Prostate gland (tissue), 2 donors: ENCODE data around the gene RBM38. TPM values are rescaled to one million over a fixed set of nuclear protein-coding genes. Genes with fewer than 3 reads are reported as not detected.

ENCODE experiments used
- DNase-seq: peaks from one replicate; pipeline ENCODE4 v3.0.0-alpha.2; 2019; ENCODE audit warnings: low spot score
- H3K27ac ChIP-seq, 2 donors: fragments of 200-600 bp; sonication (generic); 2 replicates each; pipeline ENCODE4 v1.5.1; 2017 to 2019
- H3K27me3 ChIP-seq: fragments of 200-600 bp; sonication (generic); replicated peaks from 2 replicates; pipeline ENCODE4 v1.5.1; 2019; ENCODE audit not compliant: insufficient read depth
- H3K36me3 ChIP-seq, 2 donors: fragments of 200-600 bp; sonication (generic); 1 replicate in 1 of 2; 2 replicates in 1 of 2; pipeline versions ENCODE4 v1.5.1 to v1.8.1; 2017 to 2019
- H3K4me1 ChIP-seq: fragments of 200-600 bp; sonication (generic); replicated peaks from 2 replicates; pipeline ENCODE4 v1.5.1; 2019
- H3K4me3 ChIP-seq, 2 donors: fragments of 200-600 bp; sonication (generic); 2 replicates each; pipeline ENCODE4 v1.5.1; 2017 to 2019
- H3K9me3 ChIP-seq: fragments of 200-600 bp; sonication (generic); 2 replicates; pipeline ENCODE4 v1.5.1; 2017
- CTCF ChIP-seq, 4 experiments: fragments of 200-600 bp in 2 of 4; fragments of 450-650 bp in 2 of 4; sonication (generic) in 2 of 4; IDR thresholded peaks; 1 replicate in 3 of 4; 2 replicates in 1 of 4; pipeline ENCODE4 v1.5.1; 2016 to 2019; ENCODE audit warnings: antibody characterized with exemption in 4 of 4, mild to moderate bottlenecking in 2 of 4, moderate library complexity in 2 of 4
- POLR2A ChIP-seq: fragments of 450-650 bp; IDR thresholded peaks from one replicate; pipeline ENCODE4 v1.6.1; 2016; ENCODE audit warnings: antibody characterized with exemption, mild to moderate bottlenecking
- POLR2AphosphoS5 ChIP-seq: sonication (generic); formaldehyde crosslinking; IDR thresholded peaks from one replicate; pipeline ENCODE4 v1.6.1; 2017; ENCODE audit warnings: antibody characterized with exemption
- WGBS: methylation state at CpG from one replicate; pipeline ENCODE4 v1.1.5; 2018; 5-methylcytosine and 5-hydroxymethylcytosine counted together
- intact Hi-C: fragments of 100-400 bp; cut with DNase I; formaldehyde crosslinking; loops from one replicate; pipeline ENCODE4 v1.14.2; 2022
- total RNA-seq, 2 donors: library from RNA; depleted of rRNA; stranded (reverse); fragments of >200 nt; gene quantifications; one replicate each; pipeline ENCODE4 v1.1.0, GENCODE V29; 2016

The RBM38 gene
- total RNA-seq, 2 donors from 2014 or later = 29.9 to 104 TPM

- no peak overlapping the region for H3K4me3 ChIP-seq
- TF ChIP-seq POLR2AphosphoS5 (no peak), POLR2A (no peak), CTCF (IDR thresholded peaks at IDR 0.05) (no peak)
- H3K27ac ChIP-seq = no peak overlapping the region
- DNase-seq = no peak
- 66% methylated on average over 13 of the region's 13 CpGs for WGBS
- no peaks in the 10 kb centered on the region for H3K4me1 ChIP-seq
- H3K9me3 ChIP-seq = no peaks in the 10 kb centered on the region
- intact Hi-C loops = no loop called here
- no peaks in the 10 kb centered on the region for H3K36me3 ChIP-seq
- no peaks in the 10 kb centered on the region for H3K27me3 ChIP-seq
Measured at GRCh38 chr20:57432862-57433491, 41.8 kb downstream of the RBM38 start.

DNA sequence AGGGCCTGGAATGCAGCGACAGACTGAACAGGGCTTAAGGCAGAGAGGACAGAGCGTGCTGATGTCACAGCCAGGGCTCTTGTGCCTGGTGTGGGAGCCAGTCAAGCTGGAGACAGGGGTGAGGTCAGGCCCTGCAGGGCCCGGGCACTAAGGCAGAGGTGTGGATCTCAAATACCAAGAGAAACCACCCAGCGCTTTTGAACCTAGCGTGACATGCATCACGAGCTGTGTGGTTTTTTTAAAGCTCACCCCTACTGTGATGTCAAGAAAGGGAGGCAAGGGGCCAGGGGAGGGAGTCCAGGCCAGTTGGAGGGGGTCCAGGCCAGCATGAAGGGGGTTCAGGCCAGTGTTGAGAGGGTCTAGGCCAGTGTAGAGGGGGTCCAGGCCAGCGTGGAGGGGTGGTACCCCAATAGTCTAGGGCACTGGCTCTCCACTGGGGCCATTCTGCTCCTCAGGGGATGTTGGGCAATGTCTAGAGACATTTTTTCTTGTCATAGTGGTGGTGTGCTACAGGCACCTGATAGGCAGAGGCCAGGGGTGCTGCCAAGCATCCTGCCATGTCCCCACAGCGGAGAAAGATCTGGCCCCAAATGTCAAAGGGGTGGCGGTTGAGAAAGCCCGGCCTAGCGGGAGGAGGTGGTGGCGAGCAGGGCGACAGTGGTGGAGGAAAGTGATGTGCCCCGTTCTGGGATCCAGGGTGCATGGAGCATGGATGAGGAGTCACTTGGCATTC is 42.6 kb downstream of the RBM38 start:
- intact Hi-C loops = no loop called here
- WGBS = 92% methylated on average over 13 of the region's 14 CpGs
- TF ChIP-seq POLR2AphosphoS5 (no peak), CTCF (IDR thresholded peaks at IDR 0.05) (no peak), POLR2A (no peak)
- Histone ChIP-seq H3K9me3 (no peaks in the 10 kb centered on the region), H3K4me3 (no peak overlapping the region), H3K36me3 (no peaks in the 10 kb centered on the region), H3K27ac (no peak overlapping the region), H3K27me3 (no peaks in the 10 kb centered on the region), H3K4me1 (no peaks in the 10 kb centered on the region)
- no peak for DNase-seq

GRCh38 chr20:57434390-57434700 is 43.1 kb downstream of the RBM38 start:
- 98% methylated on average over 9 of the region's 9 CpGs for WGBS
- no peak for DNase-seq
- Histone ChIP-seq H3K4me1 (no peaks in the 10 kb centered on the region), H3K9me3 (no peaks in the 10 kb centered on the region), H3K4me3 (no peak overlapping the region), H3K27ac (peak overlapping the region in 1 of 2 donors; percentile 15), H3K36me3 (no peaks in the 10 kb centered on the region), H3K27me3 (no peaks in the 10 kb centered on the region)
- TF ChIP-seq POLR2A (no peak), POLR2AphosphoS5 (no peak), CTCF (IDR thresholded peaks at IDR 0.05) (no peak)
- intact Hi-C loops = no loop called here

DNA sequence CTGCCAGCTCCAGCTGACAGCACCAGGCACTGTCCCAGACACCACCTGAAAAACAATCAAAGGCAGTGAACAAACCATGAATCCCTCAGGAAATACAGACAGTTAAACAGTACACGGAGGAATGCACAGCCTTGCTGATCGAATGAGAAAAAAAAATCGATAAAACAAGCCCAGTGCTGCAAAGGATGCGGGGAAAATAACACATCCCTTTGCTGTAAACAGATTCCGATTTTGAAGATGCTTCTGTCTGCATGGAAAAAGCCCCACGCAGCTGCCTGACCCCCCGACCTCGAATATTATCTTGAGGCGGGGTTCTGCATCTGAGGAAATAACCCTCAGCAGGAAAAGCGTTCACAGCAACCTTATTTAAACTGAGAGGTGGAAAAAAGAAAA is 43.9 kb downstream of the RBM38 start:
- H3K27me3 ChIP-seq = no peaks in the 10 kb centered on the region
- no peaks in the 10 kb centered on the region for H3K9me3 ChIP-seq
- DNase-seq = no peak
- H3K4me1 ChIP-seq = peaks cover 2% of the 10 kb centered on the region
- intact Hi-C loops = no loop called here
- H3K36me3 ChIP-seq = no peaks in the 10 kb centered on the region
- TF ChIP-seq CTCF (IDR thresholded peaks at IDR 0.05) (no peak), POLR2A (no peak), POLR2AphosphoS5 (no peak)
- 44% methylated on average over 10 of the region's 10 CpGs for WGBS
- peak overlapping the region; percentile 15 to 28 for H3K27ac ChIP-seq
- no peak overlapping the region for H3K4me3 ChIP-seq
